Natural killer cell treated with Interleukin-12 subunit alpha and Interleukin-12 subunit beta and Interleukin-15 and Interleukin-18, amount 100 ng/mL, for 72 hours (primary cell): ENCODE results near the gene UCKL1. TPM values are rescaled to one million over a fixed set of nuclear protein-coding genes. Genes with fewer than 3 reads are reported as not detected.
"Not testable (repeated sequence)": the region's sequence is repeated elsewhere in the genome, so short reads cannot be mapped to it uniquely, and the experiment has no call there.

Experiments used
- ATAC-seq, 2 donors: fragments of 150-1000 bp; cut with Tn5 transposase in 1 of 2; sonication (Bioruptor Pico), chemical (Tn5 transposase) in 1 of 2; 2 replicates each; pipeline ENCODE4 v1.10.0; 2021
- DNase-seq: peaks from one replicate; pipeline ENCODE4 v3.0.0; 2022; ENCODE audit warnings: low spot score
- H3K27ac Mint-ChIP-seq, 2 donors: 1 replicate in 1 of 2; 2 replicates in 1 of 2; pipeline ENCODE4 v1.8.0; 2022; ENCODE audit warnings: mixed read lengths in 2 of 2, mild to moderate bottlenecking in 1 of 2, moderate library complexity in 1 of 2
- H3K27me3 Mint-ChIP-seq, 2 donors: 1 replicate in 1 of 2; 2 replicates in 1 of 2; pipeline ENCODE4 v1.8.0; 2022; ENCODE audit warnings: mixed read lengths in 2 of 2
- H3K36me3 Mint-ChIP-seq: one replicate; pipeline ENCODE4 v1.8.0; 2022; ENCODE audit warnings: mixed read lengths
- H3K4me1 Mint-ChIP-seq, 2 donors: 1 replicate in 1 of 2; 2 replicates in 1 of 2; pipeline ENCODE4 v1.8.0; 2022; ENCODE audit warnings: low read depth in 2 of 2, mixed read lengths in 2 of 2, mild to moderate bottlenecking in 1 of 2
- H3K4me3 Mint-ChIP-seq: one replicate; pipeline ENCODE4 v1.8.0; 2022; ENCODE audit warnings: mixed read lengths
- H3K9me3 Mint-ChIP-seq: 2 replicates; pipeline ENCODE4 v1.8.0; 2022; ENCODE audit warnings: mixed read lengths
- total RNA-seq, 2 donors: library from RNA; stranded (reverse); gene quantifications; one replicate each; pipeline ENCODE4 v1.2.3, GENCODE V29; 2022

Gene UCKL1
- total RNA-seq, 2 donors from 2014 or later: 32.6 to 52.9 TPM

- Mint-ChIP-seq H3K27me3 (no peaks in the 10 kb centered on the region), H3K4me1 (peaks cover 6 to 7% of the 10 kb centered on the region in 2 donors), H3K27ac (no peak overlapping the region), H3K36me3 (no peaks in the 10 kb centered on the region), H3K4me3 (no peak overlapping the region), H3K9me3 (no peaks in the 10 kb centered on the region)
- DNase-seq (no peak), ATAC-seq (no peak)
Measured at GRCh38 chr20:63920226-63920625, 36.0 kb downstream of the UCKL1 start.

GRCh38 chr20:63919130-63919529 lies 37.1 kb downstream of the UCKL1 start:
- H3K27ac Mint-ChIP-seq: no peak overlapping the region

GRCh38 chr20:63917811-63918210 lies 38.4 kb downstream of the UCKL1 start:
- H3K27me3 Mint-ChIP-seq: no peaks in the 10 kb centered on the region
- H3K4me3 Mint-ChIP-seq: no peak overlapping the region
- no peak for ATAC-seq
- H3K4me1 Mint-ChIP-seq: peaks cover 5 to 12% of the 10 kb centered on the region in 2 donors
- no peak for DNase-seq
- H3K36me3 Mint-ChIP-seq: no peaks in the 10 kb centered on the region
- H3K9me3 Mint-ChIP-seq: no peaks in the 10 kb centered on the region
- H3K27ac Mint-ChIP-seq: no peak overlapping the region

More at GRCh38 chr20:63919130-63919529, 37.1 kb downstream of the UCKL1 start:
- DNase-seq (no peak), ATAC-seq (no peak)
- peaks cover 6 to 10% of the 10 kb centered on the region in 2 donors for H3K4me1 Mint-ChIP-seq
- H3K27me3 Mint-ChIP-seq: no peaks in the 10 kb centered on the region
- no peaks in the 10 kb centered on the region for H3K9me3 Mint-ChIP-seq
- H3K4me3 Mint-ChIP-seq: no peak overlapping the region
- H3K36me3 Mint-ChIP-seq: no peaks in the 10 kb centered on the region

GRCh38 chr20:63916371-63916939 lies 39.8 kb downstream of the UCKL1 start:
- not testable (repeated sequence) for H3K4me3 Mint-ChIP-seq, DNase-seq, ATAC-seq, H3K27me3 Mint-ChIP-seq, H3K36me3 Mint-ChIP-seq, H3K27ac Mint-ChIP-seq, H3K9me3 Mint-ChIP-seq
- peaks cover 7 to 12% of the 10 kb centered on the region in 2 donors for H3K4me1 Mint-ChIP-seq

- H3K27ac Mint-ChIP-seq: no peak overlapping the region
- no peak overlapping the region for H3K4me3 Mint-ChIP-seq
- no peaks in the 10 kb centered on the region for H3K27me3 Mint-ChIP-seq
- DNase-seq (no peak), ATAC-seq (no peak)
- no peaks in the 10 kb centered on the region for H3K9me3 Mint-ChIP-seq
- H3K4me1 Mint-ChIP-seq: peaks cover 15 to 17% of the 10 kb centered on the region in 2 donors
- no peaks in the 10 kb centered on the region for H3K36me3 Mint-ChIP-seq
Measured at GRCh38 chr20:63915471-63915870, 40.7 kb downstream of the UCKL1 start.

DNA sequence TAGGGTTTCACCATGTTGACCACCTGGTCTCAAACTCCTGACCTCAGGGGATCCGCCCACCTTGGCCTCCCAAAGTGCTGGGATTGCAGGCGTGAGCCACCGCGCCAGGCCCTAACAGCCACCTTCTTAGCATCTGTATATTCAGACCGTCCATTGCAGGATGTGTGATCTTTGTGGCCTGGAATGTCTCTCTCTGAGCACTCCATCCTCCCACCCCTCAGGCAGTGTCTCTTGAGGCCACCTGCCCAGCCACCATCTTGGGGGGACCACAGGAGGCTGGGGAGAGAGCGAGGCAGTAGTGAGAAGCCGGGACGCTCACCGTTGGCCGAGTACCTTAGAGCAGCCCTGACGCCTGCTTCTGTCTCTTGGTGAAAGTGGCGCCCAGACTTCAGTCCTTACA lies 42.4 kb downstream of the UCKL1 start:
- no peak for ATAC-seq
- no peak for DNase-seq
- Mint-ChIP-seq H3K36me3 (no peaks in the 10 kb centered on the region), H3K9me3 (no peaks in the 10 kb centered on the region), H3K4me3 (no peak overlapping the region), H3K27me3 (no peaks in the 10 kb centered on the region), H3K27ac (no peak overlapping the region), H3K4me1 (peaks cover 23 to 24% of the 10 kb centered on the region in 2 donors)

- ATAC-seq: no peak
- H3K27ac Mint-ChIP-seq: peak overlapping the region in 1 of 2 donors; percentile 46
- no peak for DNase-seq
- H3K4me3 Mint-ChIP-seq: peak overlapping the region; percentile 17
- peaks cover 27 to 30% of the 10 kb centered on the region in 2 donors for H3K4me1 Mint-ChIP-seq
- no peaks in the 10 kb centered on the region for H3K27me3 Mint-ChIP-seq
- H3K9me3 Mint-ChIP-seq: no peaks in the 10 kb centered on the region
- no peaks in the 10 kb centered on the region for H3K36me3 Mint-ChIP-seq
Measured at GRCh38 chr20:63911176-63911575, 45.0 kb downstream of the UCKL1 start.

DNA sequence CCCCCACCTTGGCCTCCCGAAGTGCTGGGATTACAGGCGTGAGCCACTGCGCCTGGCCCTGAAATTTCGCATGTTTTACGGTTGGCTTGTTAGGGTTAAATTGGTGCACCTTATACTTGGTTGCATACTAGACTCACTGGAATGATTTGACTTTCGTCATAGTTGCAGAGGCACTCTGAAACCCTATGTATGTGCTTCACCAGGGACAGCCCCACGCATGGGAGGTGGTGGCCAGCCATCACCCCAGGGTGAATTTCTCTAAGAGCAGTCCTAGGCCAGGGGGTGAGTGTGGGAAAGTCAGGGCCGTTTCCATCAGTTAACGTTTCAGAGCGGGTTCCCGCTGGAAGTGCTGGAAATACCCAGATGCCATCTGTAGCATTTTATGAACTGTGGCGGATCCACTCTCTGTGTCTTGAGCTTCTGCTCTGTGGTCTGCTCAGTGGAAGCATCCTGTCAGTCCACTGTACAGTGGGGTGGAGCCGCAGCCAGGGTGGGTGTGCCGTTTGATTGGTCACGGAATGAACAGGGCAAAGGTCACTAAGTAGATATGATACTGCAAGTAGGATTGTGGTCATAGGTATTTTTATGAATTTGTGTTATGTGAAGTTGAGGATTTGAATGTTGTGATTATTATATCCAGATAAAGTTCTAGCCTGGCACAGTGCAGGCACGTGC lies 48.1 kb downstream of the UCKL1 start:
- no peak for ATAC-seq
- no peaks in the 10 kb centered on the region for H3K9me3 Mint-ChIP-seq
- H3K27me3 Mint-ChIP-seq: no peaks in the 10 kb centered on the region

GRCh38 chr20:63903796-63904561 lies 52.2 kb downstream of the UCKL1 start:
- Mint-ChIP-seq H3K27ac (peak overlapping the region; percentile 32 to 59), H3K27me3 (no peaks in the 10 kb centered on the region), H3K36me3 (no peaks in the 10 kb centered on the region), H3K4me3 (no peak overlapping the region), H3K9me3 (no peaks in the 10 kb centered on the region), H3K4me1 (peaks cover 24 to 35% of the 10 kb centered on the region in 2 donors)
- peak in 1 of 2 donors; percentile 62 for ATAC-seq
- no peak for DNase-seq

More for the DNA sequence above, 48.1 kb downstream of the UCKL1 start:
- H3K27ac Mint-ChIP-seq: peak overlapping the region in 1 of 2 donors; percentile 9
- H3K36me3 Mint-ChIP-seq: no peaks in the 10 kb centered on the region
- no peak for DNase-seq
- H3K4me1 Mint-ChIP-seq: peaks cover 27 to 41% of the 10 kb centered on the region in 2 donors
- H3K4me3 Mint-ChIP-seq: no peak overlapping the region

DNA sequence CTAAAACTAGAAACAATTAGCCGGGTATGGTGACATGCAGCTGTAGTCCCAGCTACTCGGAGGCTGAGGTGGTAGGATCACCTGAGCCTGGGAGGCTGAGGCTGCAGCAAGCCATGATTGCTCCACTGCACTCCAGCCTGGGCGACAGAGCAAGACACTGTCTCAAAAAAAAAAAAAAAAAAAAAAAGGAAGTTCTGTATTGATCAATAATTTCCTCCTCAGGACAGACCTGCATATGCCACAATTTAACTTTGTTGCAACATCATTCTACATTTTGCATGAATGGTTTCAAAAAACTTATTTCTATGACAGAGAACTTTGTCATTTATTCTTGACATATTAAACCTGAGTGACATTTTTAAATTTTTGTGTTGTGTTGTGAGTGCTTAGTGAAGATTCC lies 55.8 kb downstream of the UCKL1 start:
- Mint-ChIP-seq H3K36me3 (peaks cover 6% of the 10 kb centered on the region), H3K27ac (no peak overlapping the region), H3K4me3 (no peak overlapping the region), H3K4me1 (peaks cover 39 to 54% of the 10 kb centered on the region in 2 donors), H3K9me3 (no peaks in the 10 kb centered on the region), H3K27me3 (no peaks in the 10 kb centered on the region)
- DNase-seq (no peak), ATAC-seq (no peak)

DNA sequence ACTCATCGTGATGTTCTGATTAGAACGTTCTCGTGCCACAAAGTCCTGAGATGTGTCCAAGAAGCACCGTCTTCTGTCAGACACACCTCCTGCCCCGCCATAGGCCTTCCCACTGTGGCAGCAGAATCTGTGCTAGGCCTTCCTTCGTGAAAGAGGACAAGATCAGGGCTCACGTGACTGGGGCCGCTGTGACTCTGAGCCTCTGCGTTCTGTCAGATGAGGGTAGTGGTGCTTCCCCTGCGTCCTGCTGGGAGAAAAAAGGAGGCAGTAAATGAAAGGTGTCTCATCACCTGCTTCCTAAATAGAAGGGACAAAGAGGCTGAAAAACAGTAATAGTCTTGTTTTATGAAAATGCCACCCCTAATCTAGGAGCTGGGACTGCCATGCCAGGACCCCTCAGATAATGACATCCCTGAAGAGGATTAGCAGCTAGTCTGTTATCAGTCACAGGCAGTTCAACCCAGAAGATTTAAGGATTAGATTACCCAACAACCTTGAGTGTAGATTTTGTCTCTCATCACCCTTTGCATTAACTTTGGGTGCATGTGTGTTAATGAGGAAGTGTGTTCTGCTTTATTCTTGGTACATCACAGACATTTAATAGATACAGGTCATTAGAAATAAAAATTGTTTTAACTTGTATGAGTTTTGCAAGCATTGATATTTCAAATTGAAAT lies 57.2 kb downstream of the UCKL1 start:
- ATAC-seq (no peak), DNase-seq (no peak)
- H3K27ac Mint-ChIP-seq: peak overlapping the region in 1 of 2 donors; percentile 19
- H3K9me3 Mint-ChIP-seq: no peaks in the 10 kb centered on the region
- H3K36me3 Mint-ChIP-seq: peaks cover 6% of the 10 kb centered on the region
- H3K4me1 Mint-ChIP-seq: peaks cover 38 to 51% of the 10 kb centered on the region in 2 donors
- no peak overlapping the region for H3K4me3 Mint-ChIP-seq
- H3K27me3 Mint-ChIP-seq: no peaks in the 10 kb centered on the region

GRCh38 chr20:63897978-63898561 lies 58.1 kb downstream of the UCKL1 start:
- DNase-seq (no peak), ATAC-seq (no peak)
- H3K4me1 Mint-ChIP-seq: peaks cover 39 to 49% of the 10 kb centered on the region in 2 donors
- peak overlapping the region; percentile 76 for H3K4me3 Mint-ChIP-seq
- H3K27ac Mint-ChIP-seq: peak overlapping the region; percentile 11 to 93
- no peaks in the 10 kb centered on the region for H3K9me3 Mint-ChIP-seq
- H3K27me3 Mint-ChIP-seq: no peaks in the 10 kb centered on the region
- H3K36me3 Mint-ChIP-seq: peaks cover 6% of the 10 kb centered on the region
